ENCODE measurements around the gene EPB41L3. TPM values are rescaled to one million over a fixed set of nuclear protein-coding genes. Genes with fewer than 3 reads are reported as not detected.

Gene EPB41L3
- total and polyA plus RNA-seq, 3 donors from 2014 or later, result 152 to 403 (median 274) TPM

DNA sequence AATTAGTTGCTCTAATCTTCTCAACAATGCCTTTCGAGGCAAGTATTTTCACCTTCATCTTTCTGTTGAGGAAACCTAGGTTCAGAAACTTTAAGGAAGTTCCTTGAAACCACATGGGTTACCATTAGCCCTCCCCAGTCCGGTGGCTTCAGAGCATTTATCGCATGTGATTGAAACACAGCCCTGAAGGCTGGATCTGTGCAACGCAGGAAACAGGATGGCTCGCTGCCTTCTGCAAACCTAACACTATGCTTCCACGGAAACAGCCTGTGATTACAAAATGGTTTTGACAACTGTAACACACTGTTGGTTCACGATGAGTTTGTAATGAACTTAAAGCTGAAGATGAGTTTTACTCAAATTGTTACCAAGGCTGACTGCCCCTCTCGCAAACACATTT lies 68.5 kb downstream of the EPB41L3 start:
- Histone ChIP-seq H3K4me1 (no peaks in the 10 kb centered on the region), H3K9me3 (no peaks in the 10 kb centered on the region), H3K27me3 (no peaks in the 10 kb centered on the region), H3K4me3 (no peak overlapping the region), H3K36me3 (ENCODE audit: low read depth, missing control alignments) (no peaks in the 10 kb centered on the region), H3K27ac (no peak overlapping the region)
- TF ChIP-seq, protein P1, sequence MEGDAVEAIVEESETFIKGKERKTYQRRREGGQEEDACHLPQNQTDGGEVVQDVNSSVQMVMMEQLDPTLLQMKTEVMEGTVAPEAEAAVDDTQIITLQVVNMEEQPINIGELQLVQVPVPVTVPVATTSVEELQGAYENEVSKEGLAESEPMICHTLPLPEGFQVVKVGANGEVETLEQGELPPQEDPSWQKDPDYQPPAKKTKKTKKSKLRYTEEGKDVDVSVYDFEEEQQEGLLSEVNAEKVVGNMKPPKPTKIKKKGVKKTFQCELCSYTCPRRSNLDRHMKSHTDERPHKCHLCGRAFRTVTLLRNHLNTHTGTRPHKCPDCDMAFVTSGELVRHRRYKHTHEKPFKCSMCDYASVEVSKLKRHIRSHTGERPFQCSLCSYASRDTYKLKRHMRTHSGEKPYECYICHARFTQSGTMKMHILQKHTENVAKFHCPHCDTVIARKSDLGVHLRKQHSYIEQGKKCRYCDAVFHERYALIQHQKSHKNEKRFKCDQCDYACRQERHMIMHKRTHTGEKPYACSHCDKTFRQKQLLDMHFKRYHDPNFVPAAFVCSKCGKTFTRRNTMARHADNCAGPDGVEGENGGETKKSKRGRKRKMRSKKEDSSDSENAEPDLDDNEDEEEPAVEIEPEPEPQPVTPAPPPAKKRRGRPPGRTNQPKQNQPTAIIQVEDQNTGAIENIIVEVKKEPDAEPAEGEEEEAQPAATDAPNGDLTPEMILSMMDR (IDR thresholded peaks at IDR 0.05), result no peak
- no peak for TF ChIP-seq POLR2A (IDR thresholded peaks at IDR 0.05)
- intact Hi-C loops (cut with DNase I; ENCODE audit: low total_unique reads), result no loop called here
- WGBS, 2 donors, result 68 to 83% methylated on average over 6 to 8 of the region's 8 CpGs
- no peak for DNase-seq

DNA sequence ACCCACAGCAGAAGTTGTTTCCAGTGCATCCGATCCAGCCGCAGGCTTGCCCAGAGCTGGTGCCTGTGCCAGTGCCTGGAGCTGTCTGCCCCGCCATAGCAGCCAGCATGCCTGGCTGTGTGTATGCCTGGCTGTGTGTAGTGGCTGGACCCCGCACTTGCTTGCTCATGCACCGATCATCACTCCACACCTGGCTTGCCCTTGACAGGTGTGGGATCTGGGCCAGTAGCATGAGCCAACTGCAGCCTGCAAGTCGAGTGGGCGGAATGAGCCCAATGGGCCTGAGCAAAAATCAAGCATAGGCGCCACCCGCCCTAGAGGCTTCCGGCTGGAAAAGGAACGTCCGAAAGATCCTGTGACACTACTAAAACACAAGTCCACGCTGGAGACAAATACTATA lies 74.5 kb downstream of the EPB41L3 start:
- Histone ChIP-seq H3K4me1 (no peaks in the 10 kb centered on the region), H3K27ac (no peak overlapping the region), H3K4me3 (no peak overlapping the region), H3K36me3 (ENCODE audit: low read depth, missing control alignments) (no peaks in the 10 kb centered on the region), H3K9me3 (no peaks in the 10 kb centered on the region), H3K27me3 (no peaks in the 10 kb centered on the region)
- intact Hi-C loops (cut with DNase I; ENCODE audit: low total_unique reads), result no loop called here
- no peak for TF ChIP-seq POLR2A (IDR thresholded peaks at IDR 0.05)
- TF ChIP-seq, protein P1 (IDR thresholded peaks at IDR 0.05), result no peak
- no peak for DNase-seq
- 93 to 98% methylated on average over 10 to 13 of the region's 13 CpGs for WGBS, 2 donors

DNA sequence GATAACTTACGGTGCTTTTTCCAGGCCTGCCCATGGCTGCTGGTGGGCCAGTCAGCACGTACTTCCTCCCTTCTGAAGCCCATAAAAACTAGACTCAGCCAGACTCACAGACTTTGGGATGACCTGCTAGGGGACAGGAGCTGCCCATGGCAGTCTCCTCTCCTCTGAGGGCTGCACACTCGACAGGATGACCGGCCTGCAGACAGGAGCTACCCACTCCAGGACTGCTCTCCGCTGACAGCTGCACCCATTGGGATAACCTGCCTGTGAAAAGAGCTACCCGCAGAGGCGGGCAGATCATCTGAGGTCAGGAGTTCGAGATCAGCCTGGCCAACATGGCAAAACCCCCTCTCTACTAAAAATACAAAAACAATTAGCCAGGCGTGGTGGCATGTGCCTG lies 75.4 kb downstream of the EPB41L3 start:
- WGBS, 2 donors, result 90 to 94% methylated on average over 7 to 9 of the region's 9 CpGs
- H3K4me1 ChIP-seq, result no peaks in the 10 kb centered on the region
- no peak for DNase-seq
- no peak overlapping the region for H3K27ac ChIP-seq
- TF ChIP-seq POLR2A (IDR thresholded peaks at IDR 0.05), result no peak
- TF ChIP-seq, protein P1 (IDR thresholded peaks at IDR 0.05), result no peak
- H3K9me3 ChIP-seq, result no peaks in the 10 kb centered on the region
- H3K36me3 ChIP-seq (ENCODE audit: low read depth, missing control alignments), result no peaks in the 10 kb centered on the region
- H3K4me3 ChIP-seq, result no peak overlapping the region
- intact Hi-C loops (cut with DNase I; ENCODE audit: low total_unique reads), result no loop called here
- H3K27me3 ChIP-seq, result no peaks in the 10 kb centered on the region

DNA sequence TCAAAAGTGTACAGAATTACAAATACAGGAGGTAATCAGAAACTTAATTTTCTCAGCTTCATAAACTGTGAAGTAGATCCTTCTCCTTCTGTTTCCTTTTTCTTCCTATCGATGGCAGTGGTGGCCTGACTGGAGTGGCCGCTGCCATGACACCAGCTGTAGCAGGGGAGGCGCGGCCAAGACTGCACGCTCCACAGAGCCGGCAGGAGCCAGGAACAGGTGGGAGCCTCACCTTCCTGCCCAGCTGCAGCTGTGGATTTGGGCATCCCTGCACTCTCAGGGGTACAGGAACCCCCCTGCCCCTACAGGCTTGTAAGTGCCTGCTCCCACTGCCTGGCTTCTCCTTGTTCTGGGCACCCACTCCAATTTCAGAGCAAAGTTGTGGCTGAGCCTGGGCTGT lies 76.1 kb downstream of the EPB41L3 start:
- H3K4me3 ChIP-seq, result no peak overlapping the region
- WGBS, 2 donors, result 91% methylated on average over 5 to 6 of the region's 6 CpGs
- TF ChIP-seq POLR2A (IDR thresholded peaks at IDR 0.05), result no peak
- TF ChIP-seq, protein P1 (IDR thresholded peaks at IDR 0.05), result no peak
- no peak for DNase-seq
- peaks cover 2% of the 10 kb centered on the region for H3K4me1 ChIP-seq
- H3K36me3 ChIP-seq (ENCODE audit: low read depth, missing control alignments), result no peaks in the 10 kb centered on the region
- H3K27me3 ChIP-seq, result no peaks in the 10 kb centered on the region
- no peaks in the 10 kb centered on the region for H3K9me3 ChIP-seq
- H3K27ac ChIP-seq, result no peak overlapping the region
- intact Hi-C loops (cut with DNase I; ENCODE audit: low total_unique reads), result no loop called here

GRCh38 chr18:5466256-5466655 lies 77.5 kb downstream of the EPB41L3 start:
- H3K4me1 ChIP-seq, result peaks cover 5% of the 10 kb centered on the region
- DNase-seq, result no peak
- no peak overlapping the region for H3K27ac ChIP-seq
- WGBS, 2 donors, result 89 to 93% methylated on average over 5 of the region's 5 CpGs
- H3K9me3 ChIP-seq, result no peaks in the 10 kb centered on the region
- H3K27me3 ChIP-seq, result no peaks in the 10 kb centered on the region
- H3K36me3 ChIP-seq (ENCODE audit: low read depth, missing control alignments), result no peaks in the 10 kb centered on the region
- no peak for TF ChIP-seq POLR2A (IDR thresholded peaks at IDR 0.05)
- TF ChIP-seq, protein P1 (IDR thresholded peaks at IDR 0.05), result no peak
- H3K4me3 ChIP-seq, result no peak overlapping the region
- intact Hi-C loops (cut with DNase I; ENCODE audit: low total_unique reads), result no loop called here
